ENCODE measurements around the gene ZNF701.

- TF ChIP-seq CTCF (IDR thresholded peaks at IDR 0.05) (no peak), POLR2A (IDR thresholded peaks at IDR 0.05) (no peak)
Measured at GRCh38 chr19:52542984-52543664, 27.0 kb upstream of the ZNF701 start.
